Esophagus (tissue), 2 donors: ENCODE measurements around the gene ADARB2. TPM values are rescaled to one million over a fixed set of nuclear protein-coding genes. Genes with fewer than 3 reads are reported as not detected.

Experiments
- H3K27ac ChIP-seq, 2 donors: one replicate each; pipeline ENCODE4 v1.5.1; 2013; ENCODE audit warnings: low read depth in 2 of 2, mild to moderate bottlenecking in 2 of 2, inconsistent platforms in 1 of 2, low read length in 1 of 2, moderate library complexity in 1 of 2
- H3K27me3 ChIP-seq, 2 donors: one replicate each; pipeline ENCODE4 v1.6.1; 2013; ENCODE audit warnings: low read length in 2 of 2, control low read depth in 1 of 2, mild to moderate bottlenecking in 1 of 2; ENCODE audit not compliant: insufficient read depth in 2 of 2, control insufficient read depth in 1 of 2
- H3K36me3 ChIP-seq, 2 donors: one replicate each; pipeline ENCODE4 v1.6.1; 2013; ENCODE audit warnings: low read length in 1 of 2; ENCODE audit not compliant: control insufficient read depth in 2 of 2, insufficient read depth in 2 of 2
- H3K4me1 ChIP-seq, 2 donors: one replicate each; pipeline ENCODE4 v1.6.1; 2013; ENCODE audit warnings: low read length in 1 of 2; ENCODE audit not compliant: control insufficient read depth in 2 of 2, insufficient read depth in 2 of 2
- H3K4me3 ChIP-seq, 2 donors: one replicate each; pipeline ENCODE4 v1.5.1; 2013; ENCODE audit warnings: low read length in 2 of 2, mild to moderate bottlenecking in 2 of 2, low read depth in 1 of 2, moderate library complexity in 1 of 2
- H3K9me3 ChIP-seq, 2 donors: one replicate each; pipeline ENCODE4 v1.6.1; 2013; ENCODE audit warnings: mild to moderate bottlenecking in 2 of 2, low read depth in 1 of 2, low read length in 1 of 2, moderate library complexity in 1 of 2; ENCODE audit not compliant: control insufficient read depth in 2 of 2, insufficient read depth in 1 of 2
- WGBS, 2 donors: extraction: QIAGEN DNeasy Blood & Tissue Kit; methylation state at CpG; one replicate each; pipeline ENCODE4 v1.1.7; 2013; 5-methylcytosine and 5-hydroxymethylcytosine counted together
- polyA plus RNA-seq, 2 donors: library from polyadenylated mRNA; stranded (reverse); fragments of 200-250 nt; gene quantifications; one replicate each; pipeline ENCODE4 v1.2.3, GENCODE V29; 2013
- donor health status: healthy with polysubstance abuse.
- donor health status: Bipolar disorder and iron deficiency.

ADARB2 gene
- polyA plus RNA-seq, 2 donors: 0.33 to 0.65 TPM

GRCh38 chr10:1575481-1576244 lies 161.7 kb downstream of the ADARB2 start:
- no peak overlapping the region for H3K27ac ChIP-seq
- WGBS, 2 donors: 56 to 59% methylated on average over 12 to 13 of the region's 13 CpGs
- H3K4me1 ChIP-seq: no peaks in the 10 kb centered on the region
- no peak overlapping the region for H3K4me3 ChIP-seq
- no peaks in the 10 kb centered on the region for H3K9me3 ChIP-seq
- H3K27me3 ChIP-seq: no peaks in the 10 kb centered on the region
- H3K36me3 ChIP-seq: no peaks in the 10 kb centered on the region

- WGBS, 2 donors: 79 to 81% methylated on average over 2 of the region's 2 CpGs
- Histone ChIP-seq H3K27me3 (no peaks in the 10 kb centered on the region), H3K4me1 (no peaks in the 10 kb centered on the region), H3K36me3 (no peaks in the 10 kb centered on the region), H3K4me3 (no peak overlapping the region), H3K27ac (no peak overlapping the region), H3K9me3 (peaks cover 0 to 2% of the 10 kb centered on the region in 2 donors)
Measured at GRCh38 chr10:1574719-1575118, 162.6 kb downstream of the ADARB2 start.

- H3K27me3 ChIP-seq: no peaks in the 10 kb centered on the region
- H3K36me3 ChIP-seq: no peaks in the 10 kb centered on the region
- no peak overlapping the region for H3K4me3 ChIP-seq
- H3K4me1 ChIP-seq: no peaks in the 10 kb centered on the region
- peaks cover 0 to 2% of the 10 kb centered on the region in 2 donors for H3K9me3 ChIP-seq
- no peak overlapping the region for H3K27ac ChIP-seq
- WGBS, 2 donors: 85 to 88% methylated on average over 12 of the region's 12 CpGs
Measured at GRCh38 chr10:1573981-1574380, 163.3 kb downstream of the ADARB2 start.

- no peaks in the 10 kb centered on the region for H3K36me3 ChIP-seq
- H3K4me1 ChIP-seq: no peaks in the 10 kb centered on the region
- peaks cover 0 to 2% of the 10 kb centered on the region in 2 donors for H3K9me3 ChIP-seq
- H3K4me3 ChIP-seq: no peak overlapping the region
- H3K27me3 ChIP-seq: no peaks in the 10 kb centered on the region
- 87% methylated on average over 14 of the region's 14 CpGs for WGBS, 2 donors
- H3K27ac ChIP-seq: no peak overlapping the region
Measured at GRCh38 chr10:1573334-1573969, 163.9 kb downstream of the ADARB2 start.

- WGBS, 2 donors: 64 to 67% methylated on average over 10 of the region's 10 CpGs
- Histone ChIP-seq H3K9me3 (peaks cover 0 to 2% of the 10 kb centered on the region in 2 donors), H3K4me3 (no peak overlapping the region), H3K27me3 (no peaks in the 10 kb centered on the region), H3K4me1 (no peaks in the 10 kb centered on the region), H3K36me3 (no peaks in the 10 kb centered on the region), H3K27ac (no peak overlapping the region)
Measured at GRCh38 chr10:1572519-1573333, 164.6 kb downstream of the ADARB2 start.

GRCh38 chr10:1571587-1572237 lies 165.6 kb downstream of the ADARB2 start:
- Histone ChIP-seq H3K9me3 (peaks cover 0 to 2% of the 10 kb centered on the region in 2 donors), H3K27me3 (no peaks in the 10 kb centered on the region), H3K27ac (no peak overlapping the region), H3K36me3 (no peaks in the 10 kb centered on the region), H3K4me3 (no peak overlapping the region), H3K4me1 (no peaks in the 10 kb centered on the region)
- 87 to 91% methylated on average over 4 of the region's 4 CpGs for WGBS, 2 donors

GRCh38 chr10:1570416-1571051 lies 166.8 kb downstream of the ADARB2 start:
- H3K27me3 ChIP-seq: no peaks in the 10 kb centered on the region
- no peak overlapping the region for H3K27ac ChIP-seq
- no peak overlapping the region for H3K4me3 ChIP-seq
- H3K36me3 ChIP-seq: no peaks in the 10 kb centered on the region
- peaks cover 0 to 2% of the 10 kb centered on the region in 2 donors for H3K9me3 ChIP-seq
- WGBS, 2 donors: 72 to 74% methylated on average over 10 of the region's 10 CpGs
- no peaks in the 10 kb centered on the region for H3K4me1 ChIP-seq

GRCh38 chr10:1569208-1569607 lies 168.1 kb downstream of the ADARB2 start:
- 87 to 88% methylated on average over 8 of the region's 8 CpGs for WGBS, 2 donors
- Histone ChIP-seq H3K27ac (no peak overlapping the region), H3K4me3 (no peak overlapping the region), H3K27me3 (no peaks in the 10 kb centered on the region), H3K4me1 (no peaks in the 10 kb centered on the region), H3K36me3 (no peaks in the 10 kb centered on the region), H3K9me3 (peaks cover 0 to 2% of the 10 kb centered on the region in 2 donors)
